ENCODE data around the gene DGUOK. TPM values are rescaled to one million over a fixed set of nuclear protein-coding genes. Genes with fewer than 3 reads are reported as not detected.

Gene DGUOK
- total and polyA plus RNA-seq, 12 donors: 40.0 to 112 (median 60.0) TPM

- Histone ChIP-seq H3K27me3 (no peaks in the 10 kb centered on the region), H3K4me1 (replicated peaks in 1 of 2) (no peaks in the 10 kb centered on the region), H3K4me3 (no peak overlapping the region), H3K27ac (no peak overlapping the region), H3K9me3 (replicated peaks in 1 of 3) (no peaks in the 10 kb centered on the region), H3K36me3 (replicated peaks in 1 of 2) (no peaks in the 10 kb centered on the region)
- WGBS, 4 donors: 67 to 80% (median 70%) methylated on average over 4 of the region's 4 CpGs
- TF ChIP-seq CTCF (IDR thresholded peaks at IDR 0.05) (no peak), POLR2A (IDR thresholded peaks at IDR 0.05) (no peak)
- intact Hi-C loops (cut with DNase I): no loop called here
- no peak for DNase-seq
Observed at GRCh38 chr2:73897240-73897583, 29.5 kb upstream of the DGUOK start.

- H3K27ac ChIP-seq: no peak overlapping the region
- H3K36me3 ChIP-seq (replicated peaks in 1 of 2): no peaks in the 10 kb centered on the region
- no peaks in the 10 kb centered on the region for H3K9me3 ChIP-seq (replicated peaks in 1 of 3)
- intact Hi-C loops (cut with DNase I): no loop called here
- no peaks in the 10 kb centered on the region for H3K4me1 ChIP-seq (replicated peaks in 1 of 2)
- H3K27me3 ChIP-seq: no peaks in the 10 kb centered on the region
- WGBS, 4 donors: 65 to 86% (median 77%) methylated on average over 5 to 6 of the region's 6 CpGs
- H3K4me3 ChIP-seq: no peak overlapping the region
- no peak for TF ChIP-seq POLR2A (IDR thresholded peaks at IDR 0.05)
- no peak for TF ChIP-seq CTCF (IDR thresholded peaks at IDR 0.05)
- no peak for DNase-seq
Observed at GRCh38 chr2:73897934-73898333, 28.7 kb upstream of the DGUOK start.

- no peak overlapping the region for H3K4me3 ChIP-seq
- no peaks in the 10 kb centered on the region for H3K9me3 ChIP-seq (replicated peaks in 1 of 3)
- no peak for DNase-seq
- H3K27me3 ChIP-seq: no peaks in the 10 kb centered on the region
- no peaks in the 10 kb centered on the region for H3K36me3 ChIP-seq (replicated peaks in 1 of 2)
- TF ChIP-seq CTCF (IDR thresholded peaks at IDR 0.05): no peak
- TF ChIP-seq POLR2A (IDR thresholded peaks at IDR 0.05): no peak
- no peak overlapping the region for H3K27ac ChIP-seq
- no peaks in the 10 kb centered on the region for H3K4me1 ChIP-seq (replicated peaks in 1 of 2)
- 83 to 92% (median 86%) methylated on average over 8 of the region's 8 CpGs for WGBS, 4 donors
- intact Hi-C loops (cut with DNase I): no loop called here
Observed at GRCh38 chr2:73899801-73900336, 26.8 kb upstream of the DGUOK start.

- intact Hi-C loops (cut with DNase I): no loop called here
- Histone ChIP-seq H3K4me3 (no peak overlapping the region), H3K27me3 (no peaks in the 10 kb centered on the region), H3K9me3 (replicated peaks in 1 of 3) (no peaks in the 10 kb centered on the region), H3K27ac (no peak overlapping the region), H3K36me3 (replicated peaks in 1 of 2) (no peaks in the 10 kb centered on the region), H3K4me1 (replicated peaks in 1 of 2) (no peaks in the 10 kb centered on the region)
- no peak for DNase-seq
- WGBS, 4 donors: 84 to 91% (median 89%) methylated on average over 2 to 10 of the region's 10 CpGs
- TF ChIP-seq CTCF (IDR thresholded peaks at IDR 0.05) (no peak), POLR2A (IDR thresholded peaks at IDR 0.05) (no peak)
Observed at GRCh38 chr2:73901143-73901542, 25.5 kb upstream of the DGUOK start.

All from adrenal gland (tissue), 12 donors.